Effector CD8-positive, alpha-beta T cell (primary cell): Measurements from ENCODE around the gene ELMOD1.

Experiments
- DNase-seq: peaks from one replicate; lab custom pipeline; 2025; lab: John Stamatoyannopoulos, UW

ELMOD1 gene

DNA sequence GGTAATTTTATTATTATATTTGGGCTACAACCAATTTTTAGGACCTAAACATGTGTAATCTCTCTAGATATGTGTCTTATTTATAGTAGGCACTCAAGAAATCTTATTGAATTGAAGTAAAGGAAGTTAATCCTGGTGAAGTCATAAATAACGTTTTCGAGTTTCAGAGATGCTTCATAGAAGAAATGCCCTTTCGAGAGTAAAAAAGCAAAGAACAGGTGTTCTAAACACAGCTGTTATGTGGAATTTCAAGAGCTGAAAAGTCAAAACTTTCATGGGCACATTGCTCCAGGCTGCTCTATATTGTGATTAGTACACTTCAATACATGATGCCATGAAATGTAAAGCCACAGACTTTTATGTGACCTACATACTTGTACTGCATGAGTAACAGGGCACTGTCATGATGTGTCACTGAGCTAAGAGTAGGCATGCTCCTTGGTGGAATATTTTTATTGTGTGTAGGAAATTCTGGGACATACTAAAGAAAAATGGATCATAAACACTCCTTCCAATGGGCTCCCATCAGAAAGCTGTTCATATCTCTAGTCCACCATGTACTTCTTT lies 7.2 kb upstream of the ELMOD1 start:
- DNase-seq = no peak

- no peak for DNase-seq
Observed at GRCh38 chr11:107587306-107587979, 3.5 kb upstream of the ELMOD1 start.

DNA sequence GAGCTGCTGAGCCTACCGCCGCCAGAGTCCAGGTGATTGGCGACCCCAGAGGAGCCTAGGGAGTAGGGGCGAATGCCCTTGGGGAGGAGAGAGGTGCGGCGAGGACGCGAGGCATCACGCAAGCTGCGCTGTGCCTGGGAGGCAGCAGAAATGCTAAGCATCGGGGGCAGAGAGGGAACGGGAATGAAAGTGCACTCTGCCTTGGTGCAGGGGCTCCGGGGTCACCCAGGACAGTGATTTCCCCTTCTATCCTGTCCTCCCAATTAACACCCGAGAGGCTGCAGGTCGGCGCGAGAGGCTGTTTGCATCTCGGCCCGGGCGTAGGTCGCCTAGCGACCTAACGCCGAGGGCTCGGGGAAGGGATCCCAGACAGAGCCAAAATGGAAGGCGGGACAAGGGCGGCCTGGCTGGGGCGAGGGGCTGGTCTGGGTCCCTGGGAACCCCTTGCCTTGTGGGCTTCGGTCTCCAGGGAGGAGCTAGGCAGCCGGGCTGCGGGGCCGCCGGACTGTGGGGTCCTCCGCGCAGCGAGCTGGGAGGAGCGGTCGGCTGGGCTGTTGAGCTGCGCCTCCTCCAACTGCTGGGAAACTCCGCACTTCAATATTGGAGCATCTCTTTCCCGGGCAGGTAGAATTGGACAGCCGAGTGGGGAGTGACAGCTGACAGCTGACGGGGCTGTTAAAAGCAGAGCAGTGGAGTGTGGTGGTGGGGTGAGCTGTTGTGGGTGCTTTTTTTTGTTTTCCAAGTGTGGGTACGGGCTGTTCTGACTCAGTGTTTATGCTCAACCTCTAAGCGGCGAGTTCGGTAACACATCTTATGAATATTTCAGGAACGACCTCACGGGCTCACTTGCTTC lies 657 bp downstream of the ELMOD1 start:
- no peak for DNase-seq

- no peak for DNase-seq
Observed at GRCh38 chr11:107592231-107592590, 1.3 kb downstream of the ELMOD1 start.

GRCh38 chr11:107592813-107593212 lies 1.9 kb downstream of the ELMOD1 start:
- no peak for DNase-seq

DNA sequence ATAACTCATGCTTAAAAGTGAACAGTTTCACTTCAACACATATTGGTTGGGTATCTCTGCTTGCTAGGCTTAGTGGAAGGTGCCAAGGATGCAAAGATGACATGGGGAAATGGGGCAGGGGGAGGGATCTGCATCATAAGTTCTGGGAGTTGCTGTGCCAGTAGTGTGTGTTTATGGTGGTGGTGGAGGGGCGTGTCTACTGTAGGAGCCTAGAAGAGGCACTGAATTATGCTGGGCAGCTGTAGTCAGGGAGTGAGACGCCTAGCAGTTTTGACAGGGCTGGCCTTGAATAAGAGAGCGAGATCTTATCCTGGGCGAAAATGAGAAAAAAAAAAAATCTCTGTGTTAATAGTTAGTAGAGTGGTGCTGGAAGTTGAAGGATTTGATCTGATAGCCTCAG lies 3.0 kb downstream of the ELMOD1 start:
- DNase-seq = no peak

DNA sequence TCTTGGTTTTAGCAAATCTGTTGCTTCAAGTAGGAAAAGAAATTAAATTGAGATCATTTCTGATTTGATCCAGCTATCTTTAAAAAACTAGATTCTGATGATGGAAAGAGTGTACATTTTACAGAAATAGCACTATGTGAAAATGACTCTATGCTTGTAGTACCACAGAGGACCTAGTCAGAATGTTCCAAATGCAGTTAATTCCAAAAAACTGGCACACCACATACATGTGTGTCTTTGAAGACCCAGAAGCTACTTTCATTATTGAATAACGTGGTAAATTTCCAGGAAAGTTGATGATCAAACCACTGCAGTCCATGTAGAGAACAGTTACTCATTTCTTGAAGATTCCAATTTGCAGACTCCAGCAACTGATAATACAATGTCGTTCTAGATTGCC lies 3.8 kb downstream of the ELMOD1 start:
- no peak for DNase-seq

DNA sequence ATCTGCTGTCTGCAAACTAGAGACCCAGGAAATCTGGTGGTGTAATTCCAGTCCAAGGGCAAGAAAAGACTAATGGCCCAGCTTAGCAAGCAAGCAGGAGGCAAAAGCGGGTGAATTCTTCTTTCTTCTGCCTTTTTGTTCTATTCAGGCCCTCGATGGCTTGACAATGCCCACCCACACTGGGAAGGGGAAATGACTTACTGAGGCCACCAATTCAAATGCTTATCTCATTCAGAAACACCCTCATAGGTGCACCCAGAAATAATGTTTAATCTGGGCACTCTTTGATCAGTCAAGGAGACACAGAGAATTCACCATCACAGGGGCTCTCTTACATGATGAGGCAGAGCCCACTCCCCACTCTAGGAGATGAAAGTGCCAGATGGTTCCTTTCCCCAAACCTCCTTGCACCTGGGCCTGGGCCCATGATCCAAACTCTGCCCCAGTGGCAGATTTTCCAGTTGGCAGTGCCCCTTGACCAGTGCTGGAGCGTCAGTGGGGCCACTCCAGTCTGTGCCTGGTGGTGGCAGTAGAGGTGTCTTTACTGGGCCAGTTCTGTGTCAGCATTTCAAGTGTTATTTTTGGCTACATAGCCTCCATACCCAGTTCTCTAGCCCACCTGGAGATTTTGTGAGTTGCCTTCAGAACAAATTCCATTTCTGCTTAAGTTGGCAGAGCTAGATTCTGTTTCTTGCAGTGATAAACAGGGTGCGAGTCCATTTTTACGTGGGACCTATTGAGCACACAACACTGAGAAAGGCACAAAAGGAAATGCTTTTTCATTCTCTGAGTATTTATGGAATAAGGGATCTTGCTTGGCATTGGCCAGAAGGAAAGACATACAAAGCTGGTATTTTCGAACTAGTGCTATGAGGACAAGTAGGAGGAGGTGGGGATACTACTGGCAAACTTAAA lies 7.5 kb downstream of the ELMOD1 start:
- DNase-seq = no peak

DNA sequence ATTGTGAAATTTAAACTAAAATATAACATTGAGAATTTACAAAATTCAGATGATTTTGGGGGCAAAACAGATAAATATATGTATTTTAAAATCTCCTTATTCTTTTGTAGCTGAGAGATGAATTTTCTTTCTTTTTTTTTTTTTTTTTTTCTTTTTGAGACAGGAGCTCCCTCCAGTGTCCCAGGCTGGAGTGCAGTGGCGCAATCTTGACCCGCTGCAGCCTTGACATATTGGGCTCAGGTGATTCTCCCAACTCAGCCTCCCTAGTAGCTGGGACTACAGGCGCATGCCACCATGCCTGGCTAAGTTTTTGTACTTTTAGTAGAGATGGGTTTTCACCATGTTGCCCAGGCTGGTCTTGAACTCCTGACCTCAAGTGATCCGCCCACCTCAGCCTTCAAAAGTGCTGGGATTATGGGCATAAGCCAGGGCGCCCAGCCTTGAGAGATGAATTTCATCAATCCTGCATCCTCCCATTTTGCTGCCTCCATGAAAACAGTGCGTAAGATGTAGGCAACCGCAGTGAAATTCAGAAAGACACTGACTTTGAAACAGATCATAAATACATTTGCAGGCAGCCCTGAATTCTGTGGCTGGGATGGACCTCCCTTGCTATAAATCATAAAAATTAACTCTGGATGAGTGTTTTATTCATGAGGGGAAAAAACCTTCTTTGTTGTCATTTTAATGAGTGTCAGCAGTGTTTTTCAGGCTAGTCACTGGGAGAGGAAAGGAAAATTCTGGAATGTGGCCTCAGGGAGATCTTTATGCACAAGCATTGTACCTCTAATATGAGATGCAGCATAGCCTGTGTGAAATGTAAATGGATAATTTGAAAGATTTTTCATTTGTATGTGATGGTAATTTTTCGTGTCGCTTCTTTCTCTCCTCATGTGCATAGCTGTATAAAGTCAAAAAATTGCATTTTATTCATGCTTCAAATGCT lies 14.4 kb downstream of the ELMOD1 start:
- no peak for DNase-seq

GRCh38 chr11:107606141-107606540 lies 15.2 kb downstream of the ELMOD1 start:
- DNase-seq = no peak

- no peak for DNase-seq
Observed at GRCh38 chr11:107608809-107609208, 17.9 kb downstream of the ELMOD1 start.

- DNase-seq = no peak
Observed at GRCh38 chr11:107609400-107610218, 18.7 kb downstream of the ELMOD1 start.

DNA sequence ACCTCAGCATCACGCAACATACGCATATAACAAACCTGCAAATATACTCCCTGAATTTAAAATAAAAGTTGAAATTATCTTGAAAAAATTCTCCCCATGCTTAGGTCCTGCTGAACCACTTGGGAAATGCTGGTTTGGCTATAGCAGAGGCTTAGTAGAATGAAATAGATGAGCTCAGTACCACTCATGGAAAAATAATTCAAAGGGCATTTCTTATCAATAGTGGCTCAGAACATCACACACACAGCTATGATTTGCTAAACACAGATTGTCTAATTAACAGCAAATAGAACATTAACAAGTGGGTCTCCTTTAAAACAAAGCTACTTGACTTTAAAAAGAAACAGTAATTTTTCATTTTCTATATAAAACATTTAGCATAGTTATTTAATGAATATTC lies 21.5 kb downstream of the ELMOD1 start:
- no peak for DNase-seq

- DNase-seq = no peak
Observed at GRCh38 chr11:107619926-107620325, 29.0 kb downstream of the ELMOD1 start.

DNA sequence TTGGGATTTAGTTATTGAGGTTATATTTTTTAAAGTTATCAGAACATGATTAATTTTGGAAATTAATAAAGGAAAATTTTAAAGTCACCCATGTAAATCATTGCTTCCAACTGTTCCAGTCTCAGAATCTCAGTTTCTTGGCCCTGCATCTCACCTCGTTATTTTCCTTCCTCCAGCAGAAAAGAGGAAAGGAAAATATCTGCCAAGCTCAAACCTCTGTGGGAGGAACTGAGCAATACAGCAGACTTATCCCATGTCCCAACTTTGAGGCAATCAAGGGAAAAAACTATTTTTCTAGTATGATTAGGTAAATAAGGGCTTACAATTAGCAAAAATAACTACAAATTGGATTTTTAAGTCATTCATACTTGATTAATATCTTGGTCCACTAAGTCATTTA lies 30.1 kb downstream of the ELMOD1 start:
- no peak for DNase-seq

DNA sequence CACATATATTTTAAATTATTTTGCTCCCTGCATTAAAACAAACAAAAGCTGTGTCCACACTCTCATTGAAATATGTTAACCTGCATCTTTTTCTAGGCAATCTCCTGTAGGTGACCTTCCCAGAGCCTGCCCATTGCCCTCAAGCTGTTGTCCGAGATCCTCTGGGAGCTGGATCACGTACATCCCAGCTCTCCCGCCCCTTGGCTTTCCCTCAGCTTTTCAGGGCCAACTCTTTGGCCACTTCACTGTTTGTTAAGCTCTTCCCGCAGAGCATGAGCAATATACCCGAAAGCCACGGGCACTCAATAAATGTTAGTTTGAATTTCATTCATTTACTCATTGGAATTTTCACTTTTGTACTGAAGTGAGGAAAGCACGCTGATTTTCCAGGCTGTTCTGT lies 32.2 kb downstream of the ELMOD1 start:
- DNase-seq = no peak

- no peak for DNase-seq
Observed at GRCh38 chr11:107624983-107625684, 34.2 kb downstream of the ELMOD1 start.

DNA sequence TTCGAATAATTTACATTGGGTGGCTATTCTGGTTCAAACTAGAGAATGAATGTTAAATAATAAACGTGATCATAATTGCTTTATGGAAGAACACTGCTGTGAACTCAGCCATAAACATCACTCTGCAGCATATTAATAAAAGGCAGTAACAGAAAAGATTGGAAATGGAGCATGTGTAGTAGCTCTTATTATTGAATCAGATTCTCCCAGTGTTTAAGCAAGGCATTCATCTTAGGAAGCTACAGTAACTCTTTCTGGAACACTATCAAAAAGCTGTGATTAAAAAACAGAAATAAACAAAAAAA lies 34.7 kb downstream of the ELMOD1 start:
- no peak for DNase-seq

DNA sequence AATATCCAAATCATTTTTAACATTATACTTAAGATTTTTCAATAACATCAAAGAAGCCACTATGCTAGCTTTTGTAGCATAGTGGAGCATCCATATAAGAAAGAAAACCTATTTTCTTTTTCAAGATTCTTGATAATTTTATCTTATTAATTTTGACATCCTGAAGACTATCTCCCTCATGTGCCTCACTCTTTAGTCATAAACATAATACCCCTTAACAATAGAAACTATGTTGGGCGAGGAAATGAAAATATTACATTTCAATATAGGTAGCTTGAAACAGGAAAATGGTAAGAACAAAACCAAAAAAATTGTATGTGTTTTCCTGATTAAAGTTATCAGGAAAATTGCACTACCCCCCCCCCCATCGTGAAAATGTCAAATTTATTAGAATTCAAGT lies 40.1 kb downstream of the ELMOD1 start:
- no peak for DNase-seq

GRCh38 chr11:107631931-107632330 lies 41.0 kb downstream of the ELMOD1 start:
- DNase-seq = no peak
